GM21390 (cell line): ENCODE data around the gene BRWD1.
"Not testable (repeated sequence)": the region's sequence is repeated elsewhere in the genome, so short reads cannot be mapped to it uniquely, and the experiment has no call there.

Experiments
- ATAC-seq: cut with Tn5 transposase; IDR thresholded peaks from one replicate; pipeline ENCODE4 v1.9.1; 2021; ENCODE audit not compliant: unreplicated experiment

Gene BRWD1

DNA sequence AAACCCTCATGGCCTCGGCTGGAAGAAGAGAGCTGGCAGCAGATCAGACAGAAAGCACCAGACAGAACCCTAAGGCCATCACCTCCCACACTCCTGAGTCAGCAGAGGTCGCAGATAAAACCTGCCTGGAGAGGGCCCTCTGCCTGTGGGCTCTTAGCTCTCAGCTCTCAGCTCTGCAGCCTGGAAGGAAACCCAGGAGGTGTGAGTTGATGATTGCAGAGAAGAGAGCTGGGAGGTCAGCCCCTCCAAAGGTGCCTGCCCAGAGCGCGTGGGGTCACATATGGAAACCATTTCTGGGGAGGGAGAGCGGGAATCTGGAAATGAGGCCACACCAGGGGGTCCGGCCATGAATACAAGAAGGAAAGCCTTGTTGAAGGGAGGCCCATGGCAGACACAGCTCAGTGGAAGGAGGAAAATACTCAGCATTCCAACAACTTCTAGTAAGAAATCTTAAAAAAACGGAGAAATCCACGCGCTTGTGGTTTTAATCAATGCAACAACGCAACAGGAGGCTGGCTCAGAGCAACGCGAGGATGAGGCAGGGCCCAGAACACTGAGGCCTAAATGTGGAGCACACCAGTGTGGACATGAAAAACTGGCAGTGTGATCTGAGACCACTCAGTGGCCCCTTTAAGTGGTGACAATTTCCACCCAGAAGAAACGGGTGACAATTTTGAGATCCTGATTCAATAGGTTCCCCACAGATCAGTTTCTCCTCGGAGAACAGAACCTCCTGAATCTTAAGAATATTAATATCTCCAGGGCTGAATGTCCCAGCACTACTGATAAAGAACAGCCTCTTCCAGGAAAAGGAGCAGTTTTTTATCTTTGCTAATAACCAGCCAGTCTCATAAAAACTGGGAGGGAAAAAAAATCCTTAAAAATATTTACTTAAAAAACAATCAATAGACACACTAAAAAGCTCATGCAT, 175.9 kb downstream of the BRWD1 start:
- no peak for ATAC-seq

DNA sequence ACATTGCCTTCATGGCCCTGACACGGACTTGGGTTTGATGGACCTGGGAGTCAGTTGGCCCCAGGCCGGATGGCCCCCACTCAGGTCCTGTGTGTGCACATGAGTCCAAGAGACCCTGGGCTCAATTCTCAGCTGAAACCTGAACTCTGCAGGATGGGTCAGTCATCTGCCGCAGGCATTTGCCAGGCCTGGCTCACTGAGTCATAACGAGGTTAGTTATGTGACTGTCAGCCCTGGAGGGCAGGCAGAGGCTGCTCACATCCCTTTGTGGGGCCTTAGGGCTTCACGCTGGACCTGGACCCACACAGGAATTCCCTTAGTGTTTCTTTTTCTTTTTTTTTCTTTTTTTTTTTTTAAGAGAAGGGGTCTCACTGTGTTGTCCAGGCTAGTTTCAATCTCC, 176.7 kb downstream of the BRWD1 start:
- no peak for ATAC-seq

- not testable (repeated sequence) for ATAC-seq
Measured at GRCh38 chr21:39136138-39136537, 177.3 kb downstream of the BRWD1 start.

DNA sequence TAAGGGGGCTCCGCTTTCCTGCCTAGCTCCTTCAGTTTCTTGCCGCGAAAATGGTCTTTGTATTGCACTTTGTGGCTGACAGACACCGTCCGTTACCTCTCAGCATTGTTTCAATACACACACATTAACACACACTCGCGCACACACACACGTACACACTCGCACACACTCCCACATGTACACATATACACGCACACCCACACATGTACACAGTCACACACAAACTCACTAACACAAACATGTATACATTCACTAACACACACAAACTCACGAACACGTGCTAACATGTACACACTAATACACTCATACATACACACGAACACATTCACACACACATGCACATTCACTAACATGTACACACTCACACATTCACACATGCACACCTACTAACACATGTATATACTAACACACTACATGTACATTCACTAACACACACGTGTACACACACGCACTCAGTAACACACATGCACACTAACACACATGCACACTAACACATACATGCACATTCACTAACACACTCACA, 179.1 kb downstream of the BRWD1 start:
- ATAC-seq = no peak
